Liver (tissue), 3 donors: ENCODE data around the gene ANOS1.

ENCODE experiments used
- ATF3 ChIP-seq: IDR thresholded peaks from 2 replicates; pipeline ENCODE4 v1.6.1; 2016; ENCODE audit warnings: antibody characterized with exemption
- CTCF ChIP-seq: fragments of 150-350 bp; IDR thresholded peaks from 2 replicates; pipeline ENCODE4 v1.5.1; 2017; ENCODE audit warnings: improper control_type of control experiment, low read depth, low read length; ENCODE audit not compliant: missing input control
- EGR1 ChIP-seq, 2 donors: IDR thresholded peaks; 2 replicates each; pipeline ENCODE4 v1.6.1; 2016 to 2018; ENCODE audit warnings: antibody characterized with exemption in 2 of 2, low read depth in 2 of 2
- GABPA ChIP-seq, 2 donors: IDR thresholded peaks in 1 of 2; conservative IDR thresholded peaks in 1 of 2; 2 replicates each; pipeline ENCODE4 v1.6.1; 2016; ENCODE audit warnings: antibody characterized with exemption in 2 of 2, mild to moderate bottlenecking in 1 of 2, moderate library complexity in 1 of 2
- MAX ChIP-seq: IDR thresholded peaks from 2 replicates; pipeline ENCODE4 v1.6.1; 2016; ENCODE audit warnings: antibody characterized with exemption
- REST ChIP-seq: IDR thresholded peaks from 2 replicates; pipeline ENCODE4 v1.6.1; 2016; ENCODE audit warnings: antibody characterized with exemption, mild to moderate bottlenecking
- SP1 ChIP-seq: IDR thresholded peaks from 2 replicates; pipeline ENCODE4 v1.6.1; 2018; ENCODE audit warnings: antibody characterized with exemption, mild to moderate bottlenecking
- donor health status: healthy.
- donor health status: healthy.

GRCh38 chrX:8729811-8730210 lies 2.1 kb downstream of the ANOS1 start:
- TF ChIP-seq CTCF (no peak), MAX (no peak), GABPA (IDR thresholded peaks at IDR 0.05 in 1 of 2, conservative IDR thresholded peaks at IDR 0.05 in 1 of 2) (no peak), EGR1 (IDR thresholded peaks at IDR 0.05; ENCODE audit: low read depth in 2 of 2) (no peak), REST (no peak), ATF3 (no peak), SP1 (no peak)
